ENCODE measurements around the gene EFNA1. TPM values are rescaled to one million over a fixed set of nuclear protein-coding genes. Genes with fewer than 3 reads are reported as not detected.

The EFNA1 gene
- total and polyA plus RNA-seq, 2 experiments from 2014 or later = 78.7 to 172 TPM

DNA sequence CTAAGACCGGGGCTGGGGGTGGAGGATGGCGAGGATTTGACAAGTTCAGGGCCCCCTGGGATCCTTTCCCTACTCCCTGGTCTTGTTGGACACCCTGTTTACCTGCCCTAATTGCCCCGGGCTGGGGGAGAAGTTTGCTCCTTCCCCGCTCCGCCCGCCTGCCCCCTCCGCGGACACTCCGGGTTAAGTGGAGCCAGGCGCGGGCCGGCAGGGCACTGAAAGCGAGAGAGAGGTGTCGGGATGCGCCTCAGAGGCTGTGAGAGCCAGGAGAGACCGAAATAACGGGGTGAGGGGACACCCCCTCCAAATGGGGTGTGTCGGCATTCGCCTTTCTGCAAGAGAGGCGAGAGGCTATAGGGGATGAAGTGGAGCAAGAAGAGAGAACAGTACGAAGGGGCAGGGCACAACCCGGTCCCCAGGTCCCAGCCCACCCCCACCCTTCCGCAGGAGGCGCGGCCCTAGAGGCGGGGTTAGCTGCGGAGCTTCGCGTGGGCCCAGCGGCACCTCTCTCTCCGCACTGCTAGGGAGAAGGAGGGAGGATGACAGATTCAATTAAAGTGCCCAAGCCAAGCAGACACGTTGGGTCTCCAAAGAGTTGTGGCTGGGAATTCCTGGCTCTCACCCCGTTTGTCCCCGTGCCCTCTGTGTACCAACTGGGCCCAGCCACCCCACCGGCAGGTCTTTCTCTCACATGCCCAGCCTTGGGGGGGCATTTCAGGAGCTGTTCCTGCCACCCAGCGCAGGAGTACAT, 45.2 kb upstream of the EFNA1 start:
- H3K4me3 ChIP-seq = no peak overlapping the region
- no peaks in the 10 kb centered on the region for H3K36me3 ChIP-seq (replicated peaks; ENCODE audit: insufficient read depth, low read depth)
- no peaks in the 10 kb centered on the region for H3K9me2 ChIP-seq (replicated peaks; ENCODE audit: insufficient read depth)
- H3K4me2 ChIP-seq = peak overlapping the region; percentile 99
- H3K27me3 ChIP-seq = peaks cover 48% of the 10 kb centered on the region
- H3K9me3 ChIP-seq (ENCODE audit: low read depth) = no peaks in the 10 kb centered on the region
- no peak overlapping the region for H2AFZ ChIP-seq
- DNase-seq (ENCODE audit: low spot score) = no peak
- no peaks in the 10 kb centered on the region for H3K79me2 ChIP-seq
- peaks cover 57% of the 10 kb centered on the region for H3K4me1 ChIP-seq (ENCODE audit: insufficient read depth)
- TF ChIP-seq EZH2 (IDR thresholded peaks at IDR 0.05; ENCODE audit: borderline replicate concordance) (peak; percentile 91), EZH2phosphoT487 (IDR thresholded peaks at IDR 0.05; ENCODE audit: low read depth, severe bottlenecking, unreplicated experiment) (peak; percentile 48)
- TF ChIP-seq, protein P1, sequence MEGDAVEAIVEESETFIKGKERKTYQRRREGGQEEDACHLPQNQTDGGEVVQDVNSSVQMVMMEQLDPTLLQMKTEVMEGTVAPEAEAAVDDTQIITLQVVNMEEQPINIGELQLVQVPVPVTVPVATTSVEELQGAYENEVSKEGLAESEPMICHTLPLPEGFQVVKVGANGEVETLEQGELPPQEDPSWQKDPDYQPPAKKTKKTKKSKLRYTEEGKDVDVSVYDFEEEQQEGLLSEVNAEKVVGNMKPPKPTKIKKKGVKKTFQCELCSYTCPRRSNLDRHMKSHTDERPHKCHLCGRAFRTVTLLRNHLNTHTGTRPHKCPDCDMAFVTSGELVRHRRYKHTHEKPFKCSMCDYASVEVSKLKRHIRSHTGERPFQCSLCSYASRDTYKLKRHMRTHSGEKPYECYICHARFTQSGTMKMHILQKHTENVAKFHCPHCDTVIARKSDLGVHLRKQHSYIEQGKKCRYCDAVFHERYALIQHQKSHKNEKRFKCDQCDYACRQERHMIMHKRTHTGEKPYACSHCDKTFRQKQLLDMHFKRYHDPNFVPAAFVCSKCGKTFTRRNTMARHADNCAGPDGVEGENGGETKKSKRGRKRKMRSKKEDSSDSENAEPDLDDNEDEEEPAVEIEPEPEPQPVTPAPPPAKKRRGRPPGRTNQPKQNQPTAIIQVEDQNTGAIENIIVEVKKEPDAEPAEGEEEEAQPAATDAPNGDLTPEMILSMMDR (IDR thresholded peaks at IDR 0.05; ENCODE audit: poor library complexity) = no peak
- H3K27ac ChIP-seq = no peak overlapping the region
- H4K20me1 ChIP-seq (ENCODE audit: insufficient read depth, poor library complexity, severe bottlenecking) = peaks cover 2% of the 10 kb centered on the region
- 13% methylated on average over 33 of the region's 36 CpGs for WGBS (ENCODE audit: low lambda C conversion rate, missing lambda C conversion rate)

DNA sequence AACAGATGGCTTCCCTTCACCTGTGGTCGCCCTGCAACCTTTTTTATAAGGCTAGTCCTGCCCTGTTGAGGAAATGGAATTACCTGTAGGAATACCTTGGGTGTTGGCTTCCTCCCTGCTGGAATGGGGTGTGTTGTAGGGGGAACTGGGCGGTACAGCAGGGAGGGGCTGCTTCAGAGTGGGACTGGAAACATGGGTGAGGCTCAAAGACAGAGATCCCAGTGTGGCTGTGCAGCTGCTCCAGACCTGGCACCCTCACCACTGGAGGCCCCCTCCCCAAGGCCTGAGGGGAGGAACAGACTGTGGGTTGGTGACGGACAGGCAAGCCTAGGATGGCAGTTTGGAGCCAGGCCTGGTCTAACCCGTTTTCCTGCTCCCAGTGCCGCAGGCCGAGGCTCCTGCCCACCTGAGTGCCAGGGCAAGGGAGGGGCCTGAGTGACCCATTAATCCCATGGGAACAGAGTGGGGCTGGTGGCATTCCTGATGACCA, 44.6 kb upstream of the EFNA1 start:
- H3K4me2 ChIP-seq = peak overlapping the region; percentile 99
- H3K9me3 ChIP-seq (ENCODE audit: low read depth) = no peaks in the 10 kb centered on the region
- H4K20me1 ChIP-seq (ENCODE audit: insufficient read depth, poor library complexity, severe bottlenecking) = peaks cover 2% of the 10 kb centered on the region
- no peak overlapping the region for H3K4me3 ChIP-seq
- no peaks in the 10 kb centered on the region for H3K36me3 ChIP-seq (replicated peaks; ENCODE audit: insufficient read depth, low read depth)
- H3K79me2 ChIP-seq = no peaks in the 10 kb centered on the region
- H3K27ac ChIP-seq = no peak overlapping the region
- no peak overlapping the region for H2AFZ ChIP-seq
- peaks cover 48% of the 10 kb centered on the region for H3K27me3 ChIP-seq
- no peaks in the 10 kb centered on the region for H3K9me2 ChIP-seq (replicated peaks; ENCODE audit: insufficient read depth)
- no peak for DNase-seq (ENCODE audit: low spot score)
- peaks cover 51% of the 10 kb centered on the region for H3K4me1 ChIP-seq (ENCODE audit: insufficient read depth)
- 56% methylated on average over 6 of the region's 6 CpGs for WGBS (ENCODE audit: low lambda C conversion rate, missing lambda C conversion rate)
- TF ChIP-seq, protein P1 (IDR thresholded peaks at IDR 0.05; ENCODE audit: poor library complexity) = no peak
- TF ChIP-seq EZH2 (IDR thresholded peaks at IDR 0.05; ENCODE audit: borderline replicate concordance) (no peak), EZH2phosphoT487 (IDR thresholded peaks at IDR 0.05; ENCODE audit: low read depth, severe bottlenecking, unreplicated experiment) (no peak)

DNA sequence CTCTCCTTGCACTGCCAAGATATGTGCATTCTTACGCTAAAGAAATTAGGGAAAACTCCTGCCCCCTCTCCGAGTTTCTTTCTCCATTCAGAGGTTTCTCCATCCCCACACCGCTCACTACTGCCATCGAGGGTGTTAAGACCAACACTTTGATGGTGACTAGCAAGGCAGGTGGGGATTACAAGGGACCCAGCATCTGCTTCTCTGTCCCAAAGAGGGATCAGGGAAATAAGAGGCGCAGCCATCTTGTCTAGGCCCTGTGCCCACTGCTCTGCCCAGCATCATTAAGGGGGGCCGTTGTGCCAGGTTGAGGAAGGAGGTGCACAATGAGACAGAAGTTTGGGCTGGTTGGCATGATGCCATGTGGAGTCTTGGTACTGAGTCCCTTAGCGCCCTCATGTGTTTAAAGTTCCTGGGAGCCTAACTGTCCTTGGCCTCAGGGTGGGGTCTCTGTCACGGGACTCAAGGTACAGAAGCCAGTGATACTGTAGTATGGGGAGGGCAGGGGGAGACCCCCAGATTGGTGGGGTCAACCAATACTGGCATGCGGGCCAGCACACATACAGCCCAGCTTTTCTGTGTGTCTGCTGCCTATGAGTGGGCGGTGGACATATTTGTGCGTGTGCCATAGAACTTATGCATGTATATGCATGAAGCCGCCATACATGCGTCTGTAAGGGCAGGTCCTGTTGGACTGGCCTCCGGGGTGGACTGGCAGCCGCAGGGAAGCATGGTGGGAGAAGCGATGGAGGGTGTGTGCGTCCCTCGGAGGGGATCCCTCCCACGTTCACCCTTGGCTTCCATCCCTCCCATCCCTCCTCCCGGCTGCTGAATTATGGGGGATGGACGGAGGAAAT, 43.6 kb upstream of the EFNA1 start:
- H3K9me2 ChIP-seq (replicated peaks; ENCODE audit: insufficient read depth) = no peaks in the 10 kb centered on the region
- peaks cover 46% of the 10 kb centered on the region for H3K4me1 ChIP-seq (ENCODE audit: insufficient read depth)
- H3K9me3 ChIP-seq (ENCODE audit: low read depth) = no peaks in the 10 kb centered on the region
- H3K79me2 ChIP-seq = no peaks in the 10 kb centered on the region
- H3K27ac ChIP-seq = no peak overlapping the region
- H3K4me2 ChIP-seq = peak overlapping the region; percentile 76
- peak; percentile 52 for DNase-seq (ENCODE audit: low spot score)
- WGBS (ENCODE audit: low lambda C conversion rate, missing lambda C conversion rate) = 38% methylated on average over 21 of the region's 21 CpGs
- TF ChIP-seq, protein P1 (IDR thresholded peaks at IDR 0.05; ENCODE audit: poor library complexity) = peak; percentile 25
- no peak for TF ChIP-seq EZH2phosphoT487 (IDR thresholded peaks at IDR 0.05; ENCODE audit: low read depth, severe bottlenecking, unreplicated experiment)
- TF ChIP-seq EZH2 (IDR thresholded peaks at IDR 0.05; ENCODE audit: borderline replicate concordance) = no peak
- no peak overlapping the region for H2AFZ ChIP-seq
- H3K27me3 ChIP-seq = peaks cover 48% of the 10 kb centered on the region
- peaks cover 2% of the 10 kb centered on the region for H4K20me1 ChIP-seq (ENCODE audit: insufficient read depth, poor library complexity, severe bottlenecking)
- H3K4me3 ChIP-seq = no peak overlapping the region
- H3K36me3 ChIP-seq (replicated peaks; ENCODE audit: insufficient read depth, low read depth) = no peaks in the 10 kb centered on the region
